ENCODE results near the gene PDE6H. TPM values are rescaled to one million over a fixed set of nuclear protein-coding genes. Genes with fewer than 3 reads are reported as not detected.

PDE6H gene
- total RNA-seq, 1 experiment from 2014 or later, result not detected

- ChIA-PET CTCF (no interaction called here), POLR2A (ENCODE audit: low non-redundant PET) (no interaction called here)
- no TSS peak for BruUV-seq (replicated peaks)
- no peak for DNase-seq (ENCODE audit: low spot score)
- TF ChIP-seq CTCF (conservative IDR thresholded peaks at IDR 0.05; ENCODE audit: low read depth, low read length) (no peak), EZH2 (IDR thresholded peaks at IDR 0.05; ENCODE audit: borderline replicate concordance, low read depth, low read length, poor library complexity, severe bottlenecking) (no peak)
- no peaks in the 10 kb centered on the region for H3K27me3 ChIP-seq (replicated peaks; ENCODE audit: insufficient read depth, low read depth, low read length, poor library complexity)
- H3K4me3 ChIP-seq (ENCODE audit: low read depth, low read length, poor library complexity, severe bottlenecking), result no peak overlapping the region
- H3K36me3 ChIP-seq (ENCODE audit: insufficient read depth, low read length, poor library complexity, severe bottlenecking), result no peaks in the 10 kb centered on the region
- intact Hi-C loops (cut with micrococcal nuclease; ENCODE audit: unreplicated experiment), result loop anchor here (10.0 kb wide), 1 partner anchor 524 kb away; no protein-coding TSS in a partner anchor
- no peak overlapping the region for H3K27ac ChIP-seq (ENCODE audit: low read depth, low read length, poor library complexity, severe bottlenecking)
- H3K9me3 ChIP-seq (ENCODE audit: low read depth, low read length, poor library complexity, severe bottlenecking), result no peaks in the 10 kb centered on the region
- H3K4me1 ChIP-seq (ENCODE audit: insufficient read depth, low read length, poor library complexity, severe bottlenecking), result no peaks in the 10 kb centered on the region
Measured at GRCh38 chr12:15000575-15000974, 27.7 kb downstream of the PDE6H start.

- no peaks in the 10 kb centered on the region for H3K4me1 ChIP-seq (ENCODE audit: insufficient read depth, low read length, poor library complexity, severe bottlenecking)
- no peaks in the 10 kb centered on the region for H3K36me3 ChIP-seq (ENCODE audit: insufficient read depth, low read length, poor library complexity, severe bottlenecking)
- intact Hi-C loops (cut with micrococcal nuclease; ENCODE audit: unreplicated experiment), result loop anchor here (10.0 kb wide), 1 partner anchor 523 kb away; no protein-coding TSS in a partner anchor
- no peak for DNase-seq (ENCODE audit: low spot score)
- TF ChIP-seq CTCF (conservative IDR thresholded peaks at IDR 0.05; ENCODE audit: low read depth, low read length) (no peak), EZH2 (IDR thresholded peaks at IDR 0.05; ENCODE audit: borderline replicate concordance, low read depth, low read length, poor library complexity, severe bottlenecking) (no peak)
- no peaks in the 10 kb centered on the region for H3K9me3 ChIP-seq (ENCODE audit: low read depth, low read length, poor library complexity, severe bottlenecking)
- CTCF ChIA-PET, result no interaction called here
- no peak overlapping the region for H3K27ac ChIP-seq (ENCODE audit: low read depth, low read length, poor library complexity, severe bottlenecking)
- H3K4me3 ChIP-seq (ENCODE audit: low read depth, low read length, poor library complexity, severe bottlenecking), result no peak overlapping the region
- no TSS peak for BruUV-seq (replicated peaks)
- POLR2A ChIA-PET (ENCODE audit: low non-redundant PET), result no interaction called here
- no peaks in the 10 kb centered on the region for H3K27me3 ChIP-seq (replicated peaks; ENCODE audit: insufficient read depth, low read depth, low read length, poor library complexity)
Measured at GRCh38 chr12:15001733-15002382, 29.0 kb downstream of the PDE6H start.

- no peaks in the 10 kb centered on the region for H3K4me1 ChIP-seq (ENCODE audit: insufficient read depth, low read length, poor library complexity, severe bottlenecking)
- no peak overlapping the region for H3K27ac ChIP-seq (ENCODE audit: low read depth, low read length, poor library complexity, severe bottlenecking)
- no TSS peak for BruUV-seq (replicated peaks)
- TF ChIP-seq EZH2 (IDR thresholded peaks at IDR 0.05; ENCODE audit: borderline replicate concordance, low read depth, low read length, poor library complexity, severe bottlenecking), result no peak
- TF ChIP-seq CTCF (conservative IDR thresholded peaks at IDR 0.05; ENCODE audit: low read depth, low read length), result no peak
- no peak overlapping the region for H3K4me3 ChIP-seq (ENCODE audit: low read depth, low read length, poor library complexity, severe bottlenecking)
- DNase-seq (ENCODE audit: low spot score), result no peak
- no peaks in the 10 kb centered on the region for H3K36me3 ChIP-seq (ENCODE audit: insufficient read depth, low read length, poor library complexity, severe bottlenecking)
- no peaks in the 10 kb centered on the region for H3K27me3 ChIP-seq (replicated peaks; ENCODE audit: insufficient read depth, low read depth, low read length, poor library complexity)
- intact Hi-C loops (cut with micrococcal nuclease; ENCODE audit: unreplicated experiment), result loop anchor here (10.0 kb wide), 1 partner anchor 520 kb away; no protein-coding TSS in a partner anchor
- no peaks in the 10 kb centered on the region for H3K9me3 ChIP-seq (ENCODE audit: low read depth, low read length, poor library complexity, severe bottlenecking)
- POLR2A ChIA-PET (ENCODE audit: low non-redundant PET), result no interaction called here
- CTCF ChIA-PET, result no interaction called here
Measured at GRCh38 chr12:15004421-15004820, 31.6 kb downstream of the PDE6H start.

All from A673 (cell line).